ENCODE data around the gene SCT. TPM values are rescaled to one million over a fixed set of nuclear protein-coding genes. Genes with fewer than 3 reads are reported as not detected.

Gene SCT
- total and polyA plus RNA-seq, 2 experiments from 2014 or later, result not detected

DNA sequence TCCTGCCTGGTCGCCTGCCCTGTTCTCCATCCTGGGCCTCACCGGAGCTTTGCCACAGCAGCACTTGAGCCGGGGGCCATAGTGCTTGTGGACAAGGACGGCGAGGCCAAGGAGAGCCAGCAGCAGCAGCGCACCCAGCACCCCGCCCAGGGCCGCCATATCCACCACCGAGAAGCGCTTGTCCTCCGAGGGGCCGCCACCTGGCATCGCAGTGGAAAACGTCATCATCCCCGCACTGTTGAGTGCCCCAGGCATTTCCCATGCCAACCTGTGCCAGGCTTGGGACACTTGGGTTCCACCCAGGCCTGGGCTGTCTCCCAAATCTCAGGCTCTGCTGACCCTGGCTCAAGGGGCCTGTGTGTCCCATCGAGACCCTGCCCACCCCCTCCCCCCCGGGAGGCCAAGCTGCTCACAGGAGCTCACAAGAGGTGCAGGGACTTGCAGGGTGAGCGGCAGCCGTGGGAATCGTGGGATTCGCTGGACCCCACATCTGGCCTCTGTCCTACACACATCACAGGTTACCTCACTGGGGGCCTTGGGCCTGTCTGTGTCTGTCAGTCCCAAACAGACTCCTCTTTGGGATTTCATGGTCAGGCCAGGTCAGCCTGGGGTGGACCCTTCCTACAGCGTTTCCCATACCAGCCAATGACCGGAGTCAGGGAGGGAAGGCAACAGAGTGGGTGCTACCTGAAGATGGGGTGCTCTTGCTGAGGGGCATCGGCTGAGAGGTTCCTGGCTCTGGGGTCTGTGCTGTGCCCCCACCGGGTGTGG, 8.9 kb downstream of the SCT start:
- Histone ChIP-seq H3K9me3 (ENCODE audit: low read depth) (no peaks in the 10 kb centered on the region), H2AFZ (no peak overlapping the region), H3K4me1 (ENCODE audit: insufficient read depth) (no peaks in the 10 kb centered on the region), H3K27ac (no peak overlapping the region), H3K4me2 (ENCODE audit: unreplicated experiment) (no peak overlapping the region), H3K27me3 (replicated peaks; ENCODE audit: insufficient read depth) (no peaks in the 10 kb centered on the region), H3F3A (ENCODE audit: insufficient read depth) (no peaks in the 10 kb centered on the region), H3K4me3 (no peak overlapping the region), H3K9ac (no peak overlapping the region), H3K79me2 (ENCODE audit: insufficient read depth) (no peaks in the 10 kb centered on the region), H3K9me2 (ENCODE audit: insufficient read depth) (no peaks in the 10 kb centered on the region), H3K36me3 (ENCODE audit: low read depth) (no peaks in the 10 kb centered on the region; the same call in 1 of the 2 replicates), H4K20me1 (ENCODE audit: insufficient read depth) (no peaks in the 10 kb centered on the region)
- WGBS, 2 experiments (ENCODE audit: low coverage in 1 of 2, low lambda C conversion rate in 2 of 2, missing lambda C conversion rate in 2 of 2), result 87 to 89% methylated on average over 24 to 25 of the region's 25 CpGs
- TF ChIP-seq EZH2 (IDR thresholded peaks at IDR 0.05; ENCODE audit: insufficient read depth, poor library complexity, severe bottlenecking), result no peak
- no peak for TF ChIP-seq EZH2phosphoT487 (IDR thresholded peaks at IDR 0.05; ENCODE audit: insufficient read depth, low read depth)
- DNase-seq, result no peak
- in situ Hi-C loops (cut with MboI), result no loop called here

- no peak overlapping the region for H3K4me3 ChIP-seq
- TF ChIP-seq EZH2 (IDR thresholded peaks at IDR 0.05; ENCODE audit: insufficient read depth, poor library complexity, severe bottlenecking) (no peak), EZH2phosphoT487 (IDR thresholded peaks at IDR 0.05; ENCODE audit: insufficient read depth, low read depth) (no peak)
- H3K79me2 ChIP-seq (ENCODE audit: insufficient read depth), result no peaks in the 10 kb centered on the region
- in situ Hi-C loops (cut with MboI), result no loop called here
- no peaks in the 10 kb centered on the region for H3K9me3 ChIP-seq (ENCODE audit: low read depth)
- no peaks in the 10 kb centered on the region for H3K27me3 ChIP-seq (replicated peaks; ENCODE audit: insufficient read depth)
- peaks cover 1% of the 10 kb centered on the region; the same call in 1 of the 2 replicates for H3F3A ChIP-seq (ENCODE audit: insufficient read depth)
- WGBS, 2 experiments (ENCODE audit: low coverage in 1 of 2, low lambda C conversion rate in 2 of 2, missing lambda C conversion rate in 2 of 2), result 83 to 91% methylated on average over 10 to 57 of the region's 57 CpGs
- no peak overlapping the region for H3K9ac ChIP-seq
- no peak overlapping the region for H3K27ac ChIP-seq
- H4K20me1 ChIP-seq (ENCODE audit: insufficient read depth), result no peaks in the 10 kb centered on the region
- H3K4me2 ChIP-seq (ENCODE audit: unreplicated experiment), result no peak overlapping the region
- no peaks in the 10 kb centered on the region for H3K9me2 ChIP-seq (ENCODE audit: insufficient read depth)
- no peaks in the 10 kb centered on the region; the same call in 1 of the 2 replicates for H3K36me3 ChIP-seq (ENCODE audit: low read depth)
- no peaks in the 10 kb centered on the region for H3K4me1 ChIP-seq (ENCODE audit: insufficient read depth)
- H2AFZ ChIP-seq, result no peak overlapping the region
- DNase-seq, result no peak
Observed at GRCh38 chr11:617199-617911, 9.6 kb downstream of the SCT start.

- Histone ChIP-seq H3K4me3 (peak overlapping the region; percentile 88), H3K36me3 (ENCODE audit: low read depth) (no peaks in the 10 kb centered on the region; the same call in 1 of the 2 replicates), H3K4me1 (ENCODE audit: insufficient read depth) (no peaks in the 10 kb centered on the region), H3K9me2 (ENCODE audit: insufficient read depth) (no peaks in the 10 kb centered on the region), H3K9ac (peak overlapping the region; percentile 86; the same call in 1 of the 2 replicates), H3K27me3 (replicated peaks; ENCODE audit: insufficient read depth) (no peaks in the 10 kb centered on the region), H4K20me1 (ENCODE audit: insufficient read depth) (no peaks in the 10 kb centered on the region), H3K79me2 (ENCODE audit: insufficient read depth) (no peaks in the 10 kb centered on the region), H2AFZ (peak overlapping the region; percentile 66; the same call in 1 of the 2 replicates), H3K9me3 (ENCODE audit: low read depth) (no peaks in the 10 kb centered on the region), H3K27ac (peak overlapping the region; percentile 82; the same call in 1 of the 2 replicates), H3F3A (ENCODE audit: insufficient read depth) (peaks cover 7% of the 10 kb centered on the region; the same call in 1 of the 2 replicates), H3K4me2 (ENCODE audit: unreplicated experiment) (peak overlapping the region; percentile 84)
- TF ChIP-seq EZH2phosphoT487 (IDR thresholded peaks at IDR 0.05; ENCODE audit: insufficient read depth, low read depth) (no peak), EZH2 (IDR thresholded peaks at IDR 0.05; ENCODE audit: insufficient read depth, poor library complexity, severe bottlenecking) (no peak)
- in situ Hi-C loops (cut with MboI), result no loop called here
- 79 to 83% methylated on average over 39 of the region's 39 CpGs for WGBS, 2 experiments (ENCODE audit: low coverage in 1 of 2, low lambda C conversion rate in 2 of 2, missing lambda C conversion rate in 2 of 2)
- no peak for DNase-seq
Observed at GRCh38 chr11:616320-617198, 10.4 kb downstream of the SCT start.

Measured in GM23248 (cell line).